Prostate gland (tissue), 2 donors: Measurements from ENCODE around the gene TOGARAM1. TPM values are rescaled to one million over a fixed set of nuclear protein-coding genes. Genes with fewer than 3 reads are reported as not detected.

ENCODE experiments used
- DNase-seq: peaks from one replicate; pipeline ENCODE4 v3.0.0-alpha.2; 2019; ENCODE audit warnings: low spot score
- H3K27ac ChIP-seq, 2 donors: fragments of 200-600 bp; sonication (generic); 2 replicates each; pipeline ENCODE4 v1.5.1; 2017 to 2019
- H3K27me3 ChIP-seq: fragments of 200-600 bp; sonication (generic); replicated peaks from 2 replicates; pipeline ENCODE4 v1.5.1; 2019; ENCODE audit not compliant: insufficient read depth
- H3K36me3 ChIP-seq, 2 donors: fragments of 200-600 bp; sonication (generic); 1 replicate in 1 of 2; 2 replicates in 1 of 2; pipeline versions ENCODE4 v1.5.1 to v1.8.1; 2017 to 2019
- H3K4me1 ChIP-seq: fragments of 200-600 bp; sonication (generic); replicated peaks from 2 replicates; pipeline ENCODE4 v1.5.1; 2019
- H3K4me3 ChIP-seq, 2 donors: fragments of 200-600 bp; sonication (generic); 2 replicates each; pipeline ENCODE4 v1.5.1; 2017 to 2019
- H3K9me3 ChIP-seq: fragments of 200-600 bp; sonication (generic); 2 replicates; pipeline ENCODE4 v1.5.1; 2017
- POLR2A ChIP-seq: fragments of 450-650 bp; IDR thresholded peaks from one replicate; pipeline ENCODE4 v1.6.1; 2016; ENCODE audit warnings: antibody characterized with exemption, mild to moderate bottlenecking
- POLR2AphosphoS5 ChIP-seq: sonication (generic); formaldehyde crosslinking; IDR thresholded peaks from one replicate; pipeline ENCODE4 v1.6.1; 2017; ENCODE audit warnings: antibody characterized with exemption
- WGBS: methylation state at CpG from one replicate; pipeline ENCODE4 v1.1.5; 2018; 5-methylcytosine and 5-hydroxymethylcytosine counted together
- intact Hi-C: fragments of 100-400 bp; cut with DNase I; formaldehyde crosslinking; loops from one replicate; pipeline ENCODE4 v1.14.2; 2022
- total RNA-seq, 2 donors: library from RNA; depleted of rRNA; stranded (reverse); fragments of >200 nt; gene quantifications; one replicate each; pipeline ENCODE4 v1.1.0, GENCODE V29; 2016
- TF ChIP-seq, protein P1 (sequence below), 4 experiments: fragments of 200-600 bp in 2 of 4; fragments of 450-650 bp in 2 of 4; sonication (generic) in 2 of 4; IDR thresholded peaks; 1 replicate in 3 of 4; 2 replicates in 1 of 4; pipeline ENCODE4 v1.5.1; 2016 to 2019; ENCODE audit warnings: antibody characterized with exemption in 4 of 4, mild to moderate bottlenecking in 2 of 4, moderate library complexity in 2 of 4

Gene TOGARAM1, protein sequence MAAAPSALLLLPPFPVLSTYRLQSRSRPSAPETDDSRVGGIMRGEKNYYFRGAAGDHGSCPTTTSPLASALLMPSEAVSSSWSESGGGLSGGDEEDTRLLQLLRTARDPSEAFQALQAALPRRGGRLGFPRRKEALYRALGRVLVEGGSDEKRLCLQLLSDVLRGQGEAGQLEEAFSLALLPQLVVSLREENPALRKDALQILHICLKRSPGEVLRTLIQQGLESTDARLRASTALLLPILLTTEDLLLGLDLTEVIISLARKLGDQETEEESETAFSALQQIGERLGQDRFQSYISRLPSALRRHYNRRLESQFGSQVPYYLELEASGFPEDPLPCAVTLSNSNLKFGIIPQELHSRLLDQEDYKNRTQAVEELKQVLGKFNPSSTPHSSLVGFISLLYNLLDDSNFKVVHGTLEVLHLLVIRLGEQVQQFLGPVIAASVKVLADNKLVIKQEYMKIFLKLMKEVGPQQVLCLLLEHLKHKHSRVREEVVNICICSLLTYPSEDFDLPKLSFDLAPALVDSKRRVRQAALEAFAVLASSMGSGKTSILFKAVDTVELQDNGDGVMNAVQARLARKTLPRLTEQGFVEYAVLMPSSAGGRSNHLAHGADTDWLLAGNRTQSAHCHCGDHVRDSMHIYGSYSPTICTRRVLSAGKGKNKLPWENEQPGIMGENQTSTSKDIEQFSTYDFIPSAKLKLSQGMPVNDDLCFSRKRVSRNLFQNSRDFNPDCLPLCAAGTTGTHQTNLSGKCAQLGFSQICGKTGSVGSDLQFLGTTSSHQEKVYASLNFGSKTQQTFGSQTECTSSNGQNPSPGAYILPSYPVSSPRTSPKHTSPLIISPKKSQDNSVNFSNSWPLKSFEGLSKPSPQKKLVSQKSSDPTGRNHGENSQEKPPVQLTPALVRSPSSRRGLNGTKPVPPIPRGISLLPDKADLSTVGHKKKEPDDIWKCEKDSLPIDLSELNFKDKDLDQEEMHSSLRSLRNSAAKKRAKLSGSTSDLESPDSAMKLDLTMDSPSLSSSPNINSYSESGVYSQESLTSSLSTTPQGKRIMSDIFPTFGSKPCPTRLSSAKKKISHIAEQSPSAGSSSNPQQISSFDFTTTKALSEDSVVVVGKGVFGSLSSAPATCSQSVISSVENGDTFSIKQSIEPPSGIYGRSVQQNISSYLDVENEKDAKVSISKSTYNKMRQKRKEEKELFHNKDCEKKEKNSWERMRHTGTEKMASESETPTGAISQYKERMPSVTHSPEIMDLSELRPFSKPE (N-terminal part only)
- 10 to 100 TPM; 17.9 to 26.8 TPM for total RNA-seq

DNA sequence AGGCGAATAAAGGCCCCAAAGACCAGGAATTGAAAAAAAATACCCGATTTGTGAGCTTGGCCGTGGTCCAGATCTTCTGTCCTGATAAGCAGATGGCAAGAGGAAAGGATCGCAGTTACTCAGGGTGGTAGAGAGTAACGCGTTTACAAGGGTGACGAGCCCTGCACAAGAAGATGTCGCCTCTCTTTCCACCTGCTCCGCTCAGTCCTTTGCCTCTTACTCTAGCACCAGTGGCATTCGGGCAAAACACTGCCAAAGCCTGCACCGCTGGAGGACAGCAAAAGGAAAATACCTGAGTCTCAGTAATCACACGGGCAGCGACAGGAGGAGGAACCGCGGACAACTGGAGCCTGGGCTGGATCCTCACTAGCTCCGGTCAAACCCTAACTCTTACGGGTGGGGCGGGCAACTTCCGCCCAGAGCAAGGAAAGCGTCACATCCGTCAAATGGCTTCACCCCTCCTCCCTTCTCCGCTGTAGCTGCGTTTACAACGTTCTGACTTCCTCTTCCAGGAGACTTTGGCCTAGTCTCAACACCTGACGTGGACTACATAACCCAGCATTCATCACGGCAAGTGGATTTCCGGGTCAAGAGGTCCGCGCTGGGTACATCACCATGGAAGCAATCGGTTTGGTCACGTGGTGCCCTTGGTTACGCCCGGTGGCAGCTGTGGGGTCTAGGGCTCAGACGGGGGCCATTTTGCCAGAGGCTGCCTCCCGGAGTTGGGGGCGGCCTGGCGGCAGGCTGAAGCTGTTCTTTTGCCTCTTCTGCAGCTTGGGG is at the start of gene TOGARAM1, which contains the start of gene KLHL28:
TSS of gene TOGARAM1 (plus strand) at position 637 of the 780 bp plus-strand sequence. CDS start 232 bp downstream, outside the sequence.
TSS of gene KLHL28 (minus strand) at position 394 of the 780 bp plus-strand sequence. CDS start 16,019 bp downstream, outside the sequence.
- no peaks in the 10 kb centered on the region for H3K9me3 ChIP-seq
- H3K4me1 ChIP-seq, result peaks cover 6% of the 10 kb centered on the region
- H3K27me3 ChIP-seq, result no peaks in the 10 kb centered on the region
- H3K36me3 ChIP-seq, result no peaks in the 10 kb centered on the region
- peak; percentile 99 for DNase-seq
- H3K27ac ChIP-seq, result peak within 1 kb of the TSS; percentile 90 to 92
- TF ChIP-seq POLR2AphosphoS5, result peak; percentile 100
- TF ChIP-seq, protein P1, sequence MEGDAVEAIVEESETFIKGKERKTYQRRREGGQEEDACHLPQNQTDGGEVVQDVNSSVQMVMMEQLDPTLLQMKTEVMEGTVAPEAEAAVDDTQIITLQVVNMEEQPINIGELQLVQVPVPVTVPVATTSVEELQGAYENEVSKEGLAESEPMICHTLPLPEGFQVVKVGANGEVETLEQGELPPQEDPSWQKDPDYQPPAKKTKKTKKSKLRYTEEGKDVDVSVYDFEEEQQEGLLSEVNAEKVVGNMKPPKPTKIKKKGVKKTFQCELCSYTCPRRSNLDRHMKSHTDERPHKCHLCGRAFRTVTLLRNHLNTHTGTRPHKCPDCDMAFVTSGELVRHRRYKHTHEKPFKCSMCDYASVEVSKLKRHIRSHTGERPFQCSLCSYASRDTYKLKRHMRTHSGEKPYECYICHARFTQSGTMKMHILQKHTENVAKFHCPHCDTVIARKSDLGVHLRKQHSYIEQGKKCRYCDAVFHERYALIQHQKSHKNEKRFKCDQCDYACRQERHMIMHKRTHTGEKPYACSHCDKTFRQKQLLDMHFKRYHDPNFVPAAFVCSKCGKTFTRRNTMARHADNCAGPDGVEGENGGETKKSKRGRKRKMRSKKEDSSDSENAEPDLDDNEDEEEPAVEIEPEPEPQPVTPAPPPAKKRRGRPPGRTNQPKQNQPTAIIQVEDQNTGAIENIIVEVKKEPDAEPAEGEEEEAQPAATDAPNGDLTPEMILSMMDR (IDR thresholded peaks at IDR 0.05), result peak in 1 of 4 experiments; percentile 22
- peak; percentile 83 for TF ChIP-seq POLR2A
- intact Hi-C loops, result loop anchor here (2.0 to 5.0 kb wide), 4 partner anchors 65 to 291 kb away; partner anchors contain the start of genes FANCM, FKBP3, MIS18BP1 and PRPF39
- under 1% methylated on average over 37 of the region's 37 CpGs for WGBS
- peak within 1 kb of the TSS; percentile 69 to 78 for H3K4me3 ChIP-seq

DNA sequence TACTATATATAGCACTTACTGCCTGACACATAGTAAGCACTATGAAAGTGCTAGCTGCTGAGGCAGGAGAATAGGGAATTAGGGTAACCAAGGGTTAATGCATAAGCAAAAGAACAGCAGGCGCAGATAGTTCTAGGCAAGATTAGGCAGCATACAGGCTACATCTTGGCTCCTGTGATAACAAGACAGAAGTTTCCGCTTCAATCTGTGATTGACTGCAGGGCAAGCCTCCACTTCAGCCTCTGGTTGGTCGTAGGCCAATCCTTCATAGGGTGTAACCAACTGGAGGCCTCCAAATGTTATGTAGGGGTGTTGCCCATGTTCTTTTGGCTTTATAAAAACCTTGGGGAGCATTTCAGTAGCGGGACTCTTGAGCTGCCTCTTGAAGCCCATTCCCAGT is 47.1 kb upstream of the TOGARAM1 start:
- intact Hi-C loops, result loop anchor here (5.0 kb wide), 2 partner anchors 222 to 352 kb away; partner anchors contain the start of gene FANCM
- Histone ChIP-seq H3K27ac (no peak overlapping the region), H3K4me1 (no peaks in the 10 kb centered on the region), H3K36me3 (no peaks in the 10 kb centered on the region), H3K4me3 (no peak overlapping the region), H3K9me3 (no peaks in the 10 kb centered on the region), H3K27me3 (no peaks in the 10 kb centered on the region)
- 43% methylated on average over 4 of the region's 4 CpGs for WGBS
- no peak for DNase-seq
- TF ChIP-seq POLR2AphosphoS5 (no peak), POLR2A (no peak)
- TF ChIP-seq, protein P1 (IDR thresholded peaks at IDR 0.05), result no peak

DNA sequence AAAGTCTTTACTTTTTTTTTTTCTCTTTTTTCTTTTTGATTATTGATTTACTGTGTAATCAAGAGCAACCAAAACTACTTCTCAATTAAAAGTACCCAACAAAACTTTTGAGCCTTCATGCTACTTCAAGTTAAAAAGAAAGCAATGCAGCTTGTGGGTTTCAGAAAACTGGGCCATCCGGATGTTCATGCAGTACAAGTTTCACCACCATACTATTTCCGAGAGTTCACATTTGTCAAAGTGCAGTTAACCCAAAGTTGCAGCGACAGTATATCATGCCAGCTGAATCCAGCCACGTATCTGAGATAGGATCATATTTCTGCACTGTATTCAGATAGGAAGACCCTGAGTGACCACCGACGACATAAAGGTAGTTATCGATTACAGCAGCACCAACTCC is 33.2 kb upstream of the TOGARAM1 start:
- H3K27ac ChIP-seq, result no peak overlapping the region
- TF ChIP-seq POLR2AphosphoS5 (no peak), POLR2A (no peak)
- TF ChIP-seq, protein P1 (IDR thresholded peaks at IDR 0.05), result no peak
- H3K4me3 ChIP-seq, result no peak overlapping the region
- H3K36me3 ChIP-seq, result no peaks in the 10 kb centered on the region
- DNase-seq, result no peak
- intact Hi-C loops, result no loop called here
- no peaks in the 10 kb centered on the region for H3K27me3 ChIP-seq
- no peaks in the 10 kb centered on the region for H3K4me1 ChIP-seq
- 84% methylated on average over 7 of the region's 7 CpGs for WGBS
- H3K9me3 ChIP-seq, result no peaks in the 10 kb centered on the region

DNA sequence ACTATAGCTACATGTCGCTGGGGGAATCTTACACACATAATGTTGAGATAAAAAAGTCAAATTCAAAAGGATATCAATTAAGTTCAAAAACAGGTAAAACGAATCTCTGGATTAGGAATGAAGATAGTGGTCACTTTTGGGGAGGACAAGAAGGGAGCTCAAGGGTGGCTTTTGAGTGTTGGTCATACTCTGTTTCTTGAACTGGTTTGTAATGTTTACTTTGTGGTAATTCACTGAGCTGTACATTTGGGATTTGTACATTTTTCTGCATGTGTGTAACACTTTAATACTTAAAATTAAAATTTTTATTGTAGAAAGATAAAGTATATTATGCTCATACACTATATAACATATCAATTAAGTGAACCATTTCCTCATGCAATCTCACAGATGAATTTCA is 26.8 kb upstream of the TOGARAM1 start:
- TF ChIP-seq POLR2A, result no peak
- TF ChIP-seq, protein P1 (IDR thresholded peaks at IDR 0.05), result no peak
- no peak for TF ChIP-seq POLR2AphosphoS5
- Histone ChIP-seq H3K4me1 (no peaks in the 10 kb centered on the region), H3K4me3 (no peak overlapping the region), H3K36me3 (no peaks in the 10 kb centered on the region), H3K9me3 (no peaks in the 10 kb centered on the region), H3K27me3 (no peaks in the 10 kb centered on the region), H3K27ac (no peak overlapping the region)
- WGBS, result 88% methylated on average over 2 of the region's 2 CpGs
- intact Hi-C loops, result no loop called here
- no peak for DNase-seq
